PFSK-1 (cell line): ENCODE results near the gene ZNF491.

Experiments
- FOXP2 ChIP-seq: optimal IDR thresholded peaks from 2 replicates; pipeline ENCODE3; 2011; ENCODE audit warnings: borderline replicate concordance, control low read depth, inconsistent platforms; ENCODE audit not compliant: insufficient read depth; ENCODE audit errors: extremely low read length, extremely low read depth
- POLR2AphosphoS5 ChIP-seq: IDR thresholded peaks from 2 replicates; pipeline ENCODE4 v1.6.1; 2012; ENCODE audit warnings: low read depth, mild to moderate bottlenecking, control low read depth, low read length, moderate library complexity
- REST ChIP-seq, 2 experiments: IDR thresholded peaks; 2 replicates each; pipeline versions ENCODE4 v1.6.1 to v1.8.0; 2011 to 2012; ENCODE audit warnings: low read depth in 2 of 2, low read length in 2 of 2, control low read depth in 1 of 2, inconsistent platforms in 1 of 2, mild to moderate bottlenecking in 1 of 2, moderate library complexity in 1 of 2; ENCODE audit not compliant: insufficient read depth in 1 of 2
- TAF1 ChIP-seq: IDR thresholded peaks from 2 replicates; pipeline ENCODE4 v1.6.1; 2012; ENCODE audit warnings: low read length, control low read depth, borderline replicate concordance; ENCODE audit not compliant: insufficient read depth

GRCh38 chr19:11759805-11760204 lies 38.5 kb upstream of the ZNF491 start:
- TF ChIP-seq POLR2AphosphoS5 = no peak
- TF ChIP-seq TAF1 = no peak
- TF ChIP-seq REST (IDR thresholded peaks at IDR 0.05; ENCODE audit: insufficient read depth in 1 of 2, low read depth in 2 of 2, low read length in 2 of 2) = no peak
- no peak for TF ChIP-seq FOXP2
